ENCODE measurements around the gene MLXIP. TPM values are rescaled to one million over a fixed set of nuclear protein-coding genes. Genes with fewer than 3 reads are reported as not detected.

Gene MLXIP
- total RNA-seq, 1 donor: 27.1 TPM

Other genes with a start within 250 kb of the MLXIP start
- not detected for gene HPD, start 219.9 kb upstream of the MLXIP start, total RNA-seq
- gene PSMD9, start 190.0 kb upstream of the MLXIP start, total RNA-seq: 25.0 TPM
- 0.21 TPM for gene CFAP251, start 160.2 kb upstream of the MLXIP start, total RNA-seq
- 6.2 TPM for gene BCL7A, start 56.9 kb upstream of the MLXIP start, total RNA-seq
- gene IL31, start 95.5 kb downstream of the MLXIP start, total RNA-seq: not detected
- gene LRRC43, start 104.4 kb downstream of the MLXIP start, total RNA-seq: 0.52 TPM
- 0.10 TPM for gene B3GNT4, start 125.0 kb downstream of the MLXIP start, total RNA-seq
- gene DIABLO, start 147.3 kb downstream of the MLXIP start, total RNA-seq: 54.8 TPM
- gene VPS33A, start 187.7 kb downstream of the MLXIP start, total RNA-seq: 19.0 TPM

Measured in mononuclear cell (primary cell).